Endothelial cell of umbilical vein (primary cell): ENCODE measurements around the gene ZNF423. TPM values are rescaled to one million over a fixed set of nuclear protein-coding genes. Genes with fewer than 3 reads are reported as not detected.

Experiments
- BruUV-seq: library from RNA; stranded (reverse); fragments of 400-500 nt; replicated peaks from 2 replicates; lab custom pipeline; 2021; lab: Mats Ljungman, UMichigan
- CTCF ChIA-PET: fragments of 300-600, 350-600 bp; sonication (Branson Sonifier 250); formaldehyde crosslinking; loops from one replicate; lab custom pipeline; 2021; ENCODE audit warnings: antibody characterized with exemption, inconsistent platforms; lab: Charles Lee
- POLR2A ChIA-PET: fragments of 300-600, 350-600 bp; sonication (Branson Sonifier 250); formaldehyde crosslinking; loops from one replicate; lab custom pipeline; 2021; ENCODE audit warnings: antibody characterized with exemption, inconsistent platforms; lab: Charles Lee
- DNase-seq: peaks from one replicate; pipeline ENCODE4 v3.0.0-alpha.2; 2011; ENCODE audit warnings: low read depth, low spot score
- FAIRE-seq: peaks from 2 replicates; lab custom pipeline; 2011; peaks lifted over from hg19 to GRCh38; lab: Jason Lieb, UNC
- H2AFZ ChIP-seq: 2 replicates; pipeline ENCODE4 v1.6.0; 2012; ENCODE audit warnings: low read depth, low read length, control low read depth, inconsistent platforms
- H3K27ac ChIP-seq: 2 replicates; pipeline ENCODE4 v1.5.1; 2011; ENCODE audit warnings: low read depth, mild to moderate bottlenecking, control low read depth, low read length, moderate library complexity; ENCODE audit not compliant: insufficient read depth
- H3K27me3 ChIP-seq, 2 experiments: 2 replicates each; pipeline versions ENCODE4 v1.6.0 to v1.6.1; 2011; ENCODE audit warnings: low read length in 2 of 2, mixed read lengths in 1 of 2; ENCODE audit not compliant: control insufficient read depth in 2 of 2, insufficient read depth in 2 of 2
- H3K36me3 ChIP-seq, 2 experiments: 2 replicates in 1 of 2; 3 replicates in 1 of 2; pipeline ENCODE4 v1.5.1; 2011; ENCODE audit warnings: low read length in 2 of 2, mild to moderate bottlenecking in 1 of 2, moderate library complexity in 1 of 2; ENCODE audit not compliant: control insufficient read depth in 2 of 2, insufficient read depth in 2 of 2; ENCODE audit errors: extremely low read depth in 1 of 2
- H3K4me1 ChIP-seq: 3 replicates; pipeline ENCODE4 v1.5.1; 2011; ENCODE audit warnings: mild to moderate bottlenecking, low read length; ENCODE audit not compliant: control insufficient read depth, insufficient read depth; ENCODE audit errors: extremely low read depth
- H3K4me2 ChIP-seq: 2 replicates; pipeline ENCODE4 v1.6.1; 2011; ENCODE audit warnings: low read length, control low read depth, mixed read lengths; ENCODE audit not compliant: insufficient read depth
- H3K4me3 ChIP-seq, 3 experiments: fragments of 200-600 bp in 1 of 3; sonication (generic), shearing (Covaris generic) in 1 of 3; replicated peaks in 1 of 3; 2 replicates each; pipeline ENCODE4 v1.5.1; 2011 to 2016; ENCODE audit warnings: control low read depth in 3 of 3, low read length in 3 of 3, mild to moderate bottlenecking in 2 of 3, inconsistent platforms in 1 of 3, low read depth in 1 of 3, moderate library complexity in 1 of 3; ENCODE audit not compliant: insufficient read depth in 1 of 3
- H3K79me2 ChIP-seq: 2 replicates; pipeline ENCODE4 v1.6.0; 2012; ENCODE audit warnings: low read length, inconsistent platforms; ENCODE audit not compliant: control insufficient read depth, insufficient read depth
- H3K9ac ChIP-seq: replicated peaks from 2 replicates; pipeline ENCODE3; 2011; ENCODE audit warnings: low read length, control low read depth; ENCODE audit not compliant: insufficient read depth; ENCODE audit errors: extremely low read depth
- H3K9me1 ChIP-seq: replicated peaks from 3 replicates; pipeline ENCODE4 v1.6.0; 2011; ENCODE audit warnings: mild to moderate bottlenecking, low read length; ENCODE audit not compliant: control insufficient read depth, insufficient read depth; ENCODE audit errors: extremely low read depth
- H3K9me3 ChIP-seq: replicated peaks from 2 replicates; pipeline ENCODE4 v1.5.1; 2012; ENCODE audit warnings: low read length, inconsistent platforms; ENCODE audit not compliant: control insufficient read depth, insufficient read depth
- H4K20me1 ChIP-seq: replicated peaks from 2 replicates; pipeline ENCODE3; 2011; ENCODE audit warnings: mild to moderate bottlenecking, low read length; ENCODE audit not compliant: control insufficient read depth, insufficient read depth; ENCODE audit errors: extremely low read depth
- EZH2 ChIP-seq: IDR thresholded peaks from 2 replicates; pipeline ENCODE4 v1.6.1; 2012; ENCODE audit warnings: borderline replicate concordance, low read depth, mild to moderate bottlenecking, moderate library complexity, low read length, inconsistent platforms; ENCODE audit not compliant: severe bottlenecking
- FOS ChIP-seq: IDR thresholded peaks from 2 replicates; pipeline ENCODE4 v1.6.1; 2011; ENCODE audit warnings: mild to moderate bottlenecking, low read length, moderate library complexity, borderline replicate concordance; ENCODE audit not compliant: insufficient read depth
- GATA2 ChIP-seq: IDR thresholded peaks from 2 replicates; pipeline ENCODE4 v1.7.0; 2011; ENCODE audit warnings: low read depth, mild to moderate bottlenecking, moderate library complexity, mixed read lengths, low read length; ENCODE audit not compliant: insufficient read length, insufficient read depth
- JUN ChIP-seq: IDR thresholded peaks from 2 replicates; pipeline ENCODE4 v1.6.1; 2011; ENCODE audit warnings: borderline replicate concordance, low read depth; ENCODE audit not compliant: insufficient read length, insufficient read depth
- MYC ChIP-seq: IDR thresholded peaks from one replicate; pipeline ENCODE4 v1.6.1; 2011; ENCODE audit warnings: mild to moderate bottlenecking, low read depth, low read length
- POLR2A ChIP-seq: IDR thresholded peaks from 2 replicates; pipeline ENCODE4 v1.6.1; 2012; ENCODE audit warnings: low read depth, mild to moderate bottlenecking, control low read depth, low read length
- POLR2AphosphoS5 ChIP-seq: IDR thresholded peaks from 2 replicates; pipeline ENCODE4 v1.6.1; 2012; ENCODE audit warnings: low read depth, mild to moderate bottlenecking, control low read depth, low read length, moderate library complexity; ENCODE audit not compliant: insufficient read depth
- dilution Hi-C: fragments of 300-500 bp; cut with MboI; formaldehyde crosslinking; loops from one replicate; pipeline ENCODE4 v1.15.0; 2019; ENCODE audit warnings: low sequenced_read_pairs; ENCODE audit not compliant: extremely low pct_ligation_motif_present
- intact Hi-C: fragments of 100-400 bp; cut with micrococcal nuclease; formaldehyde crosslinking; loops from one replicate; pipeline ENCODE4 v1.10.0; 2022
- polyA plus RNA-seq, 4 experiments: library from polyadenylated mRNA; depleted of rRNA in 3 of 4; stranded (reverse) in 3 of 4; unstranded in 1 of 4; fragments of >200 nt; gene quantifications; 2 replicates each; pipeline versions ENCODE4 v1.2.1 to v1.2.3, GENCODE V29; 2011 to 2012; ENCODE audit warnings: missing spikeins in 1 of 4
- total RNA-seq: library from RNA; stranded (reverse); gene quantifications from 2 replicates; pipeline ENCODE4 v1.2.3, GENCODE V29; 2021
- TF ChIP-seq, protein P1 (sequence below): IDR thresholded peaks from 2 replicates; pipeline ENCODE4 v1.6.1; 2011; ENCODE audit not compliant: insufficient read depth, insufficient read length
- TF ChIP-seq, protein P2 (sequence below), 2 donors: IDR thresholded peaks; 1 replicate in 1 of 2; 2 replicates in 1 of 2; pipeline ENCODE4 v1.5.1; 2011; ENCODE audit warnings: low read length in 2 of 2, mild to moderate bottlenecking in 2 of 2, moderate library complexity in 2 of 2, control low read depth in 1 of 2, inconsistent platforms in 1 of 2, low read depth in 1 of 2; ENCODE audit not compliant: insufficient read depth in 1 of 2; ENCODE audit errors: extremely low read depth in 1 of 2

Gene ZNF423
- total and polyA plus RNA-seq, 2 donors (not counting 3 experiments of a cell fraction or from before 2014, with no cell fraction given) = 2.2 to 8.1 TPM

DNA sequence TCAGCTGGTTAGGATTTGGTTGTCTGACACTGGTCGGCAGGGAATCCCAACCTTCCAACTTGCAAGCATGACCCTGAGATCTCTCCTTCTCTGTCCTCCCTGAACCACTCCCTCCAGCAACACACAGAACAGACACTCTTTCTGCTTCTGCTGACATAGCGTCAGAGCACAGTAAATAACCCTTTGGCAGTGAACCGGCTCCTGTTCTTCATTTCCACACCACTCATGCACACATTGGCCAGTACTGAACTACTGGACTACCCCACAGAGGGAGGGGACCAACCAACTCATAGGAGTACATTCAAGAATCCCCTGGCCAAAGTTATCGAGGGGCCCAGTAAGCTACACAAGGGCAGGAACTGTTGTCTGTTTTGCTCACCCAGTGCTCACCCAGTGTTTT lies 138.2 kb downstream of the ZNF423 start:
- no peaks in the 10 kb centered on the region for H4K20me1 ChIP-seq
- no peaks in the 10 kb centered on the region for H3K79me2 ChIP-seq
- intact Hi-C loops (no loop called here), dilution Hi-C loops (no loop called here)
- H3K4me3 ChIP-seq = no peak overlapping the region
- H3K36me3 ChIP-seq = no peaks in the 10 kb centered on the region
- no peaks in the 10 kb centered on the region for H3K27me3 ChIP-seq
- no peak overlapping the region for H3K4me2 ChIP-seq
- no peaks in the 10 kb centered on the region for H3K4me1 ChIP-seq
- DNase-seq (no peak), FAIRE-seq (no peak)
- no peak overlapping the region for H2AFZ ChIP-seq
- POLR2A ChIA-PET = no interaction called here
- TF ChIP-seq POLR2A = no peak
- H3K9ac ChIP-seq = no peak overlapping the region
- CTCF ChIA-PET = no interaction called here
- no peak overlapping the region for H3K27ac ChIP-seq
- no peaks in the 10 kb centered on the region for H3K9me1 ChIP-seq
- no peaks in the 10 kb centered on the region for H3K9me3 ChIP-seq
- BruUV-seq = no TSS peak

DNA sequence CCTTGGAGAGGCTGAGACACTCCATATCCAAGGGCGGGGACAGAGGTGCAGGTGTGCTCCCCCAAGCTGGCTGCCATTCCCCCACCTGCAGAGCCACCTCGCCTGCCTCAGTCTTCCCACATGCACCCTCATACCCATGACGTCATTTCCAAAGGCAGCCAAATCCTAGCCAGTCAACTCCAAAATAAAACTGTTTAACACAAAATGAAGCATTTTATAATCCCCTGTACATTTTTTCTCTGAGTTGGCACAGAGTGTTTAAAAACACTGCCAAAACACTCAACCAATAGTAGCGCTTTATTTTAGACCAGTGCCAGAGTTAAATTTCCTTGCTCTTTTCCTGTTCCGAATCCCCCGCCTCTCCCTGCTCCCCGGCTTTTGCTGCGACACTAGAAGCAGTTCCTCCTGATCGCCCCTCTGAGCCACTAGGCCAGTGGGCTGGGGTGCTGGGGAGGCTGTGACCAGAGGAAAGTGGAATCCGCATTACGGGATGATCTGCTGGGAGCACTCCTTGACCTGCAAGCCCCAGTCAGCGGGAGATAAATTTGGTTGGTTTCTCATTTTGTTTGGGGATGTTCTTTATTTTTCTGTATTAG lies 139.5 kb downstream of the ZNF423 start:
- Histone ChIP-seq H3K4me3 (no peak overlapping the region), H2AFZ (no peak overlapping the region), H3K27ac (no peak overlapping the region), H3K4me2 (no peak overlapping the region), H3K27me3 (no peaks in the 10 kb centered on the region), H3K9me1 (no peaks in the 10 kb centered on the region), H3K79me2 (no peaks in the 10 kb centered on the region), H3K9me3 (no peaks in the 10 kb centered on the region), H3K9ac (no peak overlapping the region), H3K36me3 (no peaks in the 10 kb centered on the region), H3K4me1 (no peaks in the 10 kb centered on the region), H4K20me1 (no peaks in the 10 kb centered on the region)
- no peak for DNase-seq
- POLR2A ChIA-PET = no interaction called here
- dilution Hi-C loops = no loop called here
- TF ChIP-seq POLR2A (no peak), POLR2AphosphoS5 (no peak), EZH2 (no peak), GATA2 (no peak), FOS (no peak), MYC (no peak), JUN (no peak)
- TF ChIP-seq, protein P1, sequence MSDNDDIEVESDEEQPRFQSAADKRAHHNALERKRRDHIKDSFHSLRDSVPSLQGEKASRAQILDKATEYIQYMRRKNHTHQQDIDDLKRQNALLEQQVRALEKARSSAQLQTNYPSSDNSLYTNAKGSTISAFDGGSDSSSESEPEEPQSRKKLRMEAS = no peak
- TF ChIP-seq, protein P2, sequence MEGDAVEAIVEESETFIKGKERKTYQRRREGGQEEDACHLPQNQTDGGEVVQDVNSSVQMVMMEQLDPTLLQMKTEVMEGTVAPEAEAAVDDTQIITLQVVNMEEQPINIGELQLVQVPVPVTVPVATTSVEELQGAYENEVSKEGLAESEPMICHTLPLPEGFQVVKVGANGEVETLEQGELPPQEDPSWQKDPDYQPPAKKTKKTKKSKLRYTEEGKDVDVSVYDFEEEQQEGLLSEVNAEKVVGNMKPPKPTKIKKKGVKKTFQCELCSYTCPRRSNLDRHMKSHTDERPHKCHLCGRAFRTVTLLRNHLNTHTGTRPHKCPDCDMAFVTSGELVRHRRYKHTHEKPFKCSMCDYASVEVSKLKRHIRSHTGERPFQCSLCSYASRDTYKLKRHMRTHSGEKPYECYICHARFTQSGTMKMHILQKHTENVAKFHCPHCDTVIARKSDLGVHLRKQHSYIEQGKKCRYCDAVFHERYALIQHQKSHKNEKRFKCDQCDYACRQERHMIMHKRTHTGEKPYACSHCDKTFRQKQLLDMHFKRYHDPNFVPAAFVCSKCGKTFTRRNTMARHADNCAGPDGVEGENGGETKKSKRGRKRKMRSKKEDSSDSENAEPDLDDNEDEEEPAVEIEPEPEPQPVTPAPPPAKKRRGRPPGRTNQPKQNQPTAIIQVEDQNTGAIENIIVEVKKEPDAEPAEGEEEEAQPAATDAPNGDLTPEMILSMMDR (IDR thresholded peaks at IDR 0.05; ENCODE audit: extremely low read depth in 1 of 2, insufficient read depth in 1 of 2, low read depth in 1 of 2, low read length in 2 of 2) = no peak
- BruUV-seq = no TSS peak
- no peak for FAIRE-seq
- CTCF ChIA-PET = interaction anchor here (1.0 kb wide), 1 partner anchor 141 kb away, joined by 3 read pairs; no protein-coding TSS in a partner anchor
- intact Hi-C loops = no loop called here
